Kidney epithelial cell (primary cell): ENCODE results near the gene CLCN2. TPM values are rescaled to one million over a fixed set of nuclear protein-coding genes. Genes with fewer than 3 reads are reported as not detected.

Source experiments
- DNase-seq: peaks from one replicate; pipeline ENCODE4 v3.0.0-alpha.2; 2010; ENCODE audit warnings: low read depth
- H3K27me3 ChIP-seq: 2 replicates; pipeline ENCODE4 v1.6.0; 2011; ENCODE audit warnings: low read length; ENCODE audit not compliant: control insufficient read depth, insufficient read depth
- H3K36me3 ChIP-seq: 2 replicates; pipeline ENCODE4 v1.5.1; 2011; ENCODE audit warnings: low read length; ENCODE audit not compliant: control insufficient read depth, insufficient read depth
- H3K4me3 ChIP-seq: 2 replicates; pipeline ENCODE4 v1.5.1; 2011; ENCODE audit warnings: low read depth, mild to moderate bottlenecking, control low read depth, low read length
- CTCF ChIP-seq: IDR thresholded peaks from 2 replicates; pipeline ENCODE4 v1.5.1; 2011; ENCODE audit warnings: mild to moderate bottlenecking, moderate library complexity, low read length, control low read depth, inconsistent platforms; ENCODE audit not compliant: insufficient read depth, poor library complexity, severe bottlenecking
- total RNA-seq: library from RNA; depleted of rRNA; stranded (reverse); fragments of >200 nt; gene quantifications from 2 replicates; pipeline ENCODE4 v1.2.3, GENCODE V29; 2015

Gene CLCN2
- total RNA-seq, 1 donor from 2014 or later = 2.6 TPM

GRCh38 chr3:184383033-184383740 lies 21.8 kb upstream of the CLCN2 start:
- TF ChIP-seq CTCF = no peak
- Histone ChIP-seq H3K27me3 (peaks cover 74% of the 10 kb centered on the region), H3K36me3 (no peaks in the 10 kb centered on the region)

GRCh38 chr3:184382326-184383032 lies 21.1 kb upstream of the CLCN2 start:
- DNase-seq = no peak
- no peaks in the 10 kb centered on the region for H3K36me3 ChIP-seq
- no peak overlapping the region for H3K4me3 ChIP-seq
- H3K27me3 ChIP-seq = peaks cover 76% of the 10 kb centered on the region
- no peak for TF ChIP-seq CTCF

More at GRCh38 chr3:184383033-184383740, 21.8 kb upstream of the CLCN2 start:
- no peak overlapping the region for H3K4me3 ChIP-seq
- DNase-seq = no peak

GRCh38 chr3:184381261-184382224 lies 20.1 kb upstream of the CLCN2 start:
- Histone ChIP-seq H3K36me3 (no peaks in the 10 kb centered on the region), H3K27me3 (peaks cover 76% of the 10 kb centered on the region), H3K4me3 (no peak overlapping the region)
- no peak for TF ChIP-seq CTCF
- no peak for DNase-seq

GRCh38 chr3:184380627-184381260 lies 19.3 kb upstream of the CLCN2 start:
- DNase-seq = no peak
- TF ChIP-seq CTCF = no peak
- Histone ChIP-seq H3K36me3 (no peaks in the 10 kb centered on the region), H3K4me3 (peak overlapping the region; percentile 19), H3K27me3 (peaks cover 76% of the 10 kb centered on the region)

- no peak for TF ChIP-seq CTCF
- no peak for DNase-seq
- H3K27me3 ChIP-seq = peaks cover 76% of the 10 kb centered on the region
- H3K36me3 ChIP-seq = no peaks in the 10 kb centered on the region
- H3K4me3 ChIP-seq = no peak overlapping the region
Observed at GRCh38 chr3:184380185-184380626, 18.8 kb upstream of the CLCN2 start.
